Endometrial microvascular endothelial cells (primary cell): ENCODE measurements around the gene ATP13A4. TPM values are rescaled to one million over a fixed set of nuclear protein-coding genes. Genes with fewer than 3 reads are reported as not detected.

Source experiments
- in situ Hi-C: cut with HindIII; loops from 2 replicates; pipeline ENCODE4 v1.10.0; 2017; ENCODE audit warnings: low sequenced_read_pairs, low pct_unique_long_range_greater_than_20kb; ENCODE audit errors: inconsistent ontology term
- total RNA-seq: library from RNA; depleted of rRNA; stranded (reverse); fragments of >200 nt; gene quantifications from one replicate; pipeline ENCODE4 v1.2.3, GENCODE V29; 2015; ENCODE audit errors: inconsistent ontology term

Gene ATP13A4
- total RNA-seq, 1 donor from 2014 or later, result not detected

DNA sequence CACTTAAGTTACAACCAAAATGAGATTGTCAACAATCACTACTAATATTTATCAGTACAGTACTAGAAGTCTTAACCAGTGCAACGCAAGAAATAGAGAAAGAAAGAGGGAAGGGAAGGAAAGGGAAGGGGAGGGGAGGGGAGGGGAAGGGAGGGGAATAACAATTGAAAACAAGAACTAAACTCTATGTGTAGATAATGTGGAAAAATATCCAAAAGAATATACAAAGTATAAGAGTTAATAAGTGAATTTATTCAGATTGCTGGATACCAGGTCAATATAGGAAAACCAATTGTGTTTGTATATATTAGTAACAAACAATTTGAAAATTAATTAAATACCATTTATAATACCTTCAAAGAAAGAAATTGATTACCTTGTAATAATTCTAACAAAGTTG is 186.8 kb downstream of the ATP13A4 start:
- in situ Hi-C loops, result no loop called here

DNA sequence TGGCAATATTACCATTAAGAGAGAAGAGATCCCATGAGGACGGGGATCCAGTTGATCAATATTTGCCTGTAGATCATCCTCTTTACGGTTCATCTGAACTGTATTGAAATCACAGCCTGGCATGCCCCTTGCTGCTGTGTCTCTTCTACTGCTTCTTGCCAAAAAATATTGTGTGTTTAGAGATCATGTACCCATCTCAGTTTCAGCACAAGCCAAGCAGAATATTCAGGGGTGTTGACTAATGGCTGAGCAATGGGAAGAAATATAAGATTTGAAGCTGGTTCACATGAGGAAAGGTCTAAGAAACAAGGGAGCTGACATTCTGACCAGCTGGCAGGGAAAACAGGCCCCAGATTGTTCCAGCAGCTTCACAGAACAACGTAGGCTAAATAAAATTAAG is 197.4 kb downstream of the ATP13A4 start:
- in situ Hi-C loops, result no loop called here

DNA sequence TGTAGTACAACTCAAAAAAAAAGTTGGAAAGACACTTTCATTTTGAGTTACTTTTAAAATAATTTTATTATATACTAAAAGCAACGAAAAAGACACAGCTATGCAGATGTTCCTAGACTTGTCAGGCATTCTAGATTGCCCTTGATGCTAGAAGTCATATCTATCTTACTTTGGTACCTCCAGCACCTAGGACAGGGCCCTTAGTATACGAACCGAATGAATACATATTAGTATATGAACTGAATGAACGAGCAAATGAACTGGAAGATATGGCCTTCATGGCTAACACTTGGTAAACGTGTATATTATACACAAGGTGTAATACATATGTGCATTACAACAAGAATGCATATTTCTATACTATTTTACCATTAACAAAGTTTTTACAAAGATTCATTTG is 200.3 kb downstream of the ATP13A4 start:
- in situ Hi-C loops, result no loop called here

Other genes with a start within 250 kb of the ATP13A4 start
- not detected for gene ATP13A5, start 176.1 kb downstream of the ATP13A4 start, total RNA-seq
- gene OPA1, start 38.3 kb upstream of the ATP13A4 start, total RNA-seq, result 37.5 TPM